Endothelial cell of umbilical vein (primary cell): ENCODE results near the gene DAB1.

ENCODE experiments used
- CTCF ChIP-seq, 2 donors: IDR thresholded peaks; 1 replicate in 1 of 2; 2 replicates in 1 of 2; pipeline ENCODE4 v1.5.1; 2011; ENCODE audit warnings: low read length in 2 of 2, mild to moderate bottlenecking in 2 of 2, moderate library complexity in 2 of 2, control low read depth in 1 of 2, inconsistent platforms in 1 of 2, low read depth in 1 of 2; ENCODE audit not compliant: insufficient read depth in 1 of 2; ENCODE audit errors: extremely low read depth in 1 of 2
- EZH2 ChIP-seq: IDR thresholded peaks from 2 replicates; pipeline ENCODE4 v1.6.1; 2012; ENCODE audit warnings: borderline replicate concordance, low read depth, mild to moderate bottlenecking, moderate library complexity, low read length, inconsistent platforms; ENCODE audit not compliant: severe bottlenecking
- FOS ChIP-seq: IDR thresholded peaks from 2 replicates; pipeline ENCODE4 v1.6.1; 2011; ENCODE audit warnings: mild to moderate bottlenecking, low read length, moderate library complexity, borderline replicate concordance; ENCODE audit not compliant: insufficient read depth
- GATA2 ChIP-seq: IDR thresholded peaks from 2 replicates; pipeline ENCODE4 v1.7.0; 2011; ENCODE audit warnings: low read depth, mild to moderate bottlenecking, moderate library complexity, mixed read lengths, low read length; ENCODE audit not compliant: insufficient read length, insufficient read depth
- JUN ChIP-seq: IDR thresholded peaks from 2 replicates; pipeline ENCODE4 v1.6.1; 2011; ENCODE audit warnings: borderline replicate concordance, low read depth; ENCODE audit not compliant: insufficient read length, insufficient read depth
- MAX ChIP-seq: IDR thresholded peaks from 2 replicates; pipeline ENCODE4 v1.6.1; 2011; ENCODE audit not compliant: insufficient read depth, insufficient read length
- MYC ChIP-seq: IDR thresholded peaks from one replicate; pipeline ENCODE4 v1.6.1; 2011; ENCODE audit warnings: mild to moderate bottlenecking, low read depth, low read length
- POLR2A ChIP-seq: IDR thresholded peaks from 2 replicates; pipeline ENCODE4 v1.6.1; 2012; ENCODE audit warnings: low read depth, mild to moderate bottlenecking, control low read depth, low read length
- POLR2AphosphoS5 ChIP-seq: IDR thresholded peaks from 2 replicates; pipeline ENCODE4 v1.6.1; 2012; ENCODE audit warnings: low read depth, mild to moderate bottlenecking, control low read depth, low read length, moderate library complexity; ENCODE audit not compliant: insufficient read depth

- no peak for TF ChIP-seq CTCF (IDR thresholded peaks at IDR 0.05; ENCODE audit: extremely low read depth in 1 of 2, insufficient read depth in 1 of 2, low read depth in 1 of 2, low read length in 2 of 2)
- no peak for TF ChIP-seq POLR2A
- no peak for TF ChIP-seq GATA2
- no peak for TF ChIP-seq EZH2
- no peak for TF ChIP-seq FOS
- no peak for TF ChIP-seq POLR2AphosphoS5
- no peak for TF ChIP-seq MAX
- TF ChIP-seq JUN: no peak
- TF ChIP-seq MYC: no peak
Observed at GRCh38 chr1:56985857-56986256, 438.0 kb downstream of the DAB1 start.
